CD14-positive monocyte (primary cell): ENCODE data around the gene POLRMT. TPM values are rescaled to one million over a fixed set of nuclear protein-coding genes. Genes with fewer than 3 reads are reported as not detected.

Experiments
- DNase-seq, 3 donors: peaks; one replicate each; pipeline ENCODE4 v3.0.0-alpha.2; 2011 to 2022
- H2AFZ ChIP-seq: 2 replicates; pipeline ENCODE4 v1.6.0; 2012; ENCODE audit warnings: mild to moderate bottlenecking, low read depth, low read length, inconsistent platforms; ENCODE audit not compliant: insufficient read depth, poor library complexity, severe bottlenecking
- H3K27ac ChIP-seq, 2 donors: 1 replicate in 1 of 2; 2 replicates in 1 of 2; pipeline ENCODE4 v1.5.1; 2012 to 2013; ENCODE audit warnings: low read length in 2 of 2, control low read depth in 1 of 2, inconsistent platforms in 1 of 2, low read depth in 1 of 2, mild to moderate bottlenecking in 1 of 2
- H3K27me3 ChIP-seq, 2 donors: one replicate each; pipeline versions ENCODE4 v1.6.0 to v1.6.1; 2011 to 2013; ENCODE audit warnings: low read length in 2 of 2; ENCODE audit not compliant: control insufficient read depth in 2 of 2, insufficient read depth in 2 of 2
- H3K36me3 ChIP-seq, 2 donors: replicated peaks in 1 of 2; 1 replicate in 1 of 2; 2 replicates in 1 of 2; pipeline versions ENCODE4 v1.5.1 to v1.6.1; 2012 to 2013; ENCODE audit warnings: low read length in 2 of 2, control low read depth in 1 of 2, inconsistent platforms in 1 of 2, mild to moderate bottlenecking in 1 of 2; ENCODE audit not compliant: insufficient read depth in 2 of 2, control insufficient read depth in 1 of 2
- H3K4me1 ChIP-seq, 2 donors: 1 replicate in 1 of 2; 2 replicates in 1 of 2; pipeline versions ENCODE4 v1.5.1 to v1.6.1; 2012 to 2013; ENCODE audit warnings: low read length in 2 of 2, control low read depth in 1 of 2, inconsistent platforms in 1 of 2, mild to moderate bottlenecking in 1 of 2, moderate library complexity in 1 of 2; ENCODE audit not compliant: insufficient read depth in 2 of 2, control insufficient read depth in 1 of 2
- H3K4me2 ChIP-seq: replicated peaks from 2 replicates; pipeline ENCODE3; 2012; ENCODE audit warnings: low read length, moderate library complexity, mild to moderate bottlenecking; ENCODE audit not compliant: poor library complexity, severe bottlenecking; ENCODE audit errors: extremely low read depth
- H3K4me3 ChIP-seq, 3 experiments: fragments of 200-600 bp in 1 of 3; sonication (generic) in 1 of 3; replicated peaks in 1 of 3; 1 replicate in 2 of 3; 2 replicates in 1 of 3; pipeline ENCODE4 v1.5.1; 2011 to 2013; ENCODE audit warnings: low read length in 3 of 3, mild to moderate bottlenecking in 3 of 3, control low read depth in 2 of 3, low read depth in 2 of 3, inconsistent platforms in 1 of 3, moderate library complexity in 1 of 3
- H3K79me2 ChIP-seq: 2 replicates; pipeline ENCODE4 v1.6.0; 2012; ENCODE audit warnings: mild to moderate bottlenecking, control low read depth, inconsistent platforms, low read length, moderate library complexity; ENCODE audit not compliant: insufficient read depth
- H3K9ac ChIP-seq: 2 replicates; pipeline ENCODE4 v1.6.0; 2017; ENCODE audit warnings: low read length, mild to moderate bottlenecking; ENCODE audit not compliant: insufficient read depth, poor library complexity, severe bottlenecking
- H3K9me3 ChIP-seq, 2 donors: replicated peaks in 1 of 2; 1 replicate in 1 of 2; 2 replicates in 1 of 2; pipeline versions ENCODE4 v1.5.1 to v1.6.1; 2012 to 2013; ENCODE audit warnings: low read length in 2 of 2, control low read depth in 1 of 2; ENCODE audit not compliant: control insufficient read depth in 1 of 2, insufficient read depth in 1 of 2
- H4K20me1 ChIP-seq: 2 replicates; pipeline ENCODE4 v1.6.0; 2012; ENCODE audit warnings: mild to moderate bottlenecking, low read length, control low read depth, moderate library complexity; ENCODE audit not compliant: insufficient read depth
- H3K27ac Mint-ChIP-seq, 7 donors: one replicate each; pipeline ENCODE4 v1.8.0; 2020; ENCODE audit warnings: mild to moderate bottlenecking in 7 of 7, mixed read lengths in 7 of 7, moderate library complexity in 6 of 7, inconsistent platforms in 2 of 7
- H3K27me3 Mint-ChIP-seq, 3 donors: one replicate each; pipeline ENCODE4 v1.8.0; 2021 to 2022; ENCODE audit warnings: low read depth in 3 of 3, mild to moderate bottlenecking in 3 of 3, mixed read lengths in 3 of 3, moderate library complexity in 3 of 3, inconsistent platforms in 1 of 3
- H3K36me3 Mint-ChIP-seq, 2 donors: one replicate each; pipeline ENCODE4 v1.8.0; 2020; ENCODE audit warnings: mixed read lengths in 2 of 2, inconsistent platforms in 1 of 2, mild to moderate bottlenecking in 1 of 2
- H3K4me1 Mint-ChIP-seq: one replicate; pipeline ENCODE4 v1.8.0; 2020; ENCODE audit warnings: mild to moderate bottlenecking, mixed read lengths
- H3K4me3 Mint-ChIP-seq, 2 donors: one replicate each; pipeline ENCODE4 v1.8.0; 2020; ENCODE audit warnings: mild to moderate bottlenecking in 2 of 2, mixed read lengths in 2 of 2, moderate library complexity in 1 of 2
- H3K9me3 Mint-ChIP-seq, 7 donors: one replicate each; pipeline ENCODE4 v1.8.0; 2020 to 2022; ENCODE audit warnings: mixed read lengths in 7 of 7, mild to moderate bottlenecking in 6 of 7, moderate library complexity in 6 of 7, inconsistent platforms in 2 of 7
- WGBS: methylation state at CpG from one replicate; pipeline ENCODE4 v1.1.5; 2013; ENCODE audit warnings: missing lambda C conversion rate; ENCODE audit not compliant: insufficient coverage; 5-methylcytosine and 5-hydroxymethylcytosine counted together
- intact Hi-C, 2 donors: fragments of 100-400 bp; cut with micrococcal nuclease; formaldehyde crosslinking; loops; one replicate each; pipeline versions ENCODE4 v1.15.0 to v1.15.1; 2023
- polyA plus RNA-seq, 3 donors: library from polyadenylated mRNA; depleted of rRNA in 1 of 3; unstranded in 2 of 3; stranded (reverse) in 1 of 3; fragments of 300-500 nt in 2 of 3; fragments of >200 nt in 1 of 3; fragmentation: Illumina TruSeq in 2 of 3; gene quantifications; 1 replicate in 2 of 3; 2 replicates in 1 of 3; pipeline ENCODE4 v1.2.3, GENCODE V29; 2012 to 2021
- TF ChIP-seq, protein P1 (sequence below): fragments of 200-600 bp; IDR thresholded peaks from one replicate; pipeline ENCODE4 v1.8.0; 2022; ENCODE audit warnings: antibody characterized with exemption, mild to moderate bottlenecking

Gene POLRMT
- polyA plus RNA-seq, 3 donors: 16.2 to 40.5 (median 17.6) TPM

DNA sequence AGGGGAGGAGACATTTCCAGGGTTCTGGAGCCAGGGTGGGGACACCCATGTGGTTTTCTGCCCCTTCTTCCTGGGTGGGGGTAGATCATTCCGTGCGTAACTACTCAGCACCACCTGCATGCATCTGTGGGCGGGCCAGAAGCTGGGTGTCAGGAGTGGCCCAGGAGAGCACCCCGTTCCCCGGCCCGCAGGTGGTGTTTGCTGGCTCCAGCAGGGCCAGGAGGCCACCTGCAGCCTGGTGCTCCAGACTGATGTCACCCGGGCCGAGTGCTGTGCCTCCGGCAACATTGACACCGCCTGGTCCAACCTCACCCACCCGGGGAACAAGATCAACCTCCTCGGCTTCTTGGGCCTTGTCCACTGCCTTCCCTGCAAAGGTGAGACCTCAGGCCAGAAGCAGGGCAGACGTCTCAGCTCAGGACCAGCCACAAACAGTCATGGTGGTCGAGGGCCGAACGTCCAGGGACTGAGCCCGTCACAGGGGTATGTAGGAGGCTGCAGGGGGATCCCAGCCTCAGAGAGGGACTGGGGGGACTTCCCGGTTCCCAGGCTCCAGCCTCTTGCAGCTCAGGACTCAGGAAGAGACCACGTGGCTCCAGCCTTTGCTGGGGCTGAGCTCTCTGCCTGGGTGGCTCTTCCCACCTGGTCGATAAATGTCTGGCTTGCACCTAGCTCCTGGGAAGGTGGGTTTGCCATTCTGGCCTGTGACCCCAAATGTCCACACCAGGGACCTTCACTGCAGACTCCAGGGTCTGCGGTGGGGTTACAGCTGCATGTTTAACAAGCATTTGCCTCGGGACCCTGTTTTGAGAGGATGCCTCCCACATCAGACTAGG lies 44.5 kb upstream of the POLRMT start:
- no peak overlapping the region for H3K9ac ChIP-seq
- Mint-ChIP-seq H3K4me1 (peaks cover 48% of the 10 kb centered on the region), H3K27me3 (peaks cover 14 to 46% (median 32%) of the 10 kb centered on the region in 3 donors), H3K9me3 (peaks cover 0 to 3% (median 2%) of the 10 kb centered on the region in 7 donors), H3K36me3 (peaks cover 3 to 4% of the 10 kb centered on the region in 2 donors), H3K4me3 (peak overlapping the region; percentile 16 to 57), H3K27ac (no peak overlapping the region)
- H3K27me3 ChIP-seq: peaks cover 0 to 30% of the 10 kb centered on the region in 2 donors
- peaks cover 10% of the 10 kb centered on the region for H3K79me2 ChIP-seq
- H3K4me1 ChIP-seq: peaks cover 43 to 54% of the 10 kb centered on the region in 2 donors
- no peak overlapping the region for H3K4me3 ChIP-seq
- no peaks in the 10 kb centered on the region for H3K36me3 ChIP-seq
- H2AFZ ChIP-seq: no peak overlapping the region
- H3K4me2 ChIP-seq: peak overlapping the region; percentile 67
- TF ChIP-seq, protein P1, sequence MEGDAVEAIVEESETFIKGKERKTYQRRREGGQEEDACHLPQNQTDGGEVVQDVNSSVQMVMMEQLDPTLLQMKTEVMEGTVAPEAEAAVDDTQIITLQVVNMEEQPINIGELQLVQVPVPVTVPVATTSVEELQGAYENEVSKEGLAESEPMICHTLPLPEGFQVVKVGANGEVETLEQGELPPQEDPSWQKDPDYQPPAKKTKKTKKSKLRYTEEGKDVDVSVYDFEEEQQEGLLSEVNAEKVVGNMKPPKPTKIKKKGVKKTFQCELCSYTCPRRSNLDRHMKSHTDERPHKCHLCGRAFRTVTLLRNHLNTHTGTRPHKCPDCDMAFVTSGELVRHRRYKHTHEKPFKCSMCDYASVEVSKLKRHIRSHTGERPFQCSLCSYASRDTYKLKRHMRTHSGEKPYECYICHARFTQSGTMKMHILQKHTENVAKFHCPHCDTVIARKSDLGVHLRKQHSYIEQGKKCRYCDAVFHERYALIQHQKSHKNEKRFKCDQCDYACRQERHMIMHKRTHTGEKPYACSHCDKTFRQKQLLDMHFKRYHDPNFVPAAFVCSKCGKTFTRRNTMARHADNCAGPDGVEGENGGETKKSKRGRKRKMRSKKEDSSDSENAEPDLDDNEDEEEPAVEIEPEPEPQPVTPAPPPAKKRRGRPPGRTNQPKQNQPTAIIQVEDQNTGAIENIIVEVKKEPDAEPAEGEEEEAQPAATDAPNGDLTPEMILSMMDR: no peak
- H3K9me3 ChIP-seq: no peaks in the 10 kb centered on the region
- no peaks in the 10 kb centered on the region for H4K20me1 ChIP-seq
- no peak for DNase-seq
- WGBS: 82% methylated on average over 17 of the region's 22 CpGs
- H3K27ac ChIP-seq: no peak overlapping the region
- intact Hi-C loops: no loop called here

DNA sequence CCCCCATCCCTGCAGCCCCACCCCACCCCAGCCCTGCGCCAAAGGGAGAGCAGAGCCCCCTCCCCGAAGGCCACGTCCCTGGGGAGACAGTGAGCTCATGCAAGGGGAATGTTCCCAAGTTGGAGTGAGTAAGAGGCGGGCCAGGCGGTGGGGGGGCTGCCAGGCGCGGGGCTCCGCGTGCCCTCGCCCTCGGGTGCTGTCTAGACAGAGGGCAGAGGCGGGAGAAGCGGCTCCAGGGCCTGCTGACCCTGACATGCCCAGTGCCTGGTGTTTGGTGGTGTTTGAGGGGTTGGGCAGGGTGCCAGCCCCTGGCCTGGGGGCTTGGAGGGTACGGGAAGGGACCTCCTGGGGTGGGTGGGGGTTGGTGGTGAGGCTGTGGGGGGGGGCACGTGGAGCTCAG lies 43.9 kb upstream of the POLRMT start:
- no peaks in the 10 kb centered on the region for H3K9me3 ChIP-seq
- H3K4me2 ChIP-seq: peak overlapping the region; percentile 67
- H4K20me1 ChIP-seq: no peaks in the 10 kb centered on the region
- H3K27me3 ChIP-seq: peaks cover 0 to 30% of the 10 kb centered on the region in 2 donors
- Mint-ChIP-seq H3K4me3 (no peak overlapping the region), H3K27me3 (peaks cover 14 to 46% (median 32%) of the 10 kb centered on the region in 3 donors), H3K4me1 (peaks cover 54% of the 10 kb centered on the region), H3K36me3 (peaks cover 3 to 4% of the 10 kb centered on the region in 2 donors), H3K27ac (no peak overlapping the region), H3K9me3 (peaks cover 0 to 3% (median 2%) of the 10 kb centered on the region in 7 donors)
- no peak overlapping the region for H3K4me3 ChIP-seq
- no peak overlapping the region for H2AFZ ChIP-seq
- DNase-seq: no peak
- peaks cover 10% of the 10 kb centered on the region for H3K79me2 ChIP-seq
- intact Hi-C loops: no loop called here
- H3K9ac ChIP-seq: no peak overlapping the region
- H3K27ac ChIP-seq: no peak overlapping the region
- H3K4me1 ChIP-seq: peaks cover 49 to 60% of the 10 kb centered on the region in 2 donors
- H3K36me3 ChIP-seq: no peaks in the 10 kb centered on the region
- 37% methylated on average over 10 of the region's 15 CpGs for WGBS
- TF ChIP-seq, protein P1: no peak
